NCI-H82 (cell line): ENCODE measurements around the gene CFAP90.

ENCODE experiments used
- DNase-seq: peaks from one replicate; lab custom pipeline; 2025; lab: John Stamatoyannopoulos, UW

The CFAP90 gene

GRCh38 chr5:7822449-7822848 lies 28.5 kb downstream of the CFAP90 start:
- no peak for DNase-seq

DNA sequence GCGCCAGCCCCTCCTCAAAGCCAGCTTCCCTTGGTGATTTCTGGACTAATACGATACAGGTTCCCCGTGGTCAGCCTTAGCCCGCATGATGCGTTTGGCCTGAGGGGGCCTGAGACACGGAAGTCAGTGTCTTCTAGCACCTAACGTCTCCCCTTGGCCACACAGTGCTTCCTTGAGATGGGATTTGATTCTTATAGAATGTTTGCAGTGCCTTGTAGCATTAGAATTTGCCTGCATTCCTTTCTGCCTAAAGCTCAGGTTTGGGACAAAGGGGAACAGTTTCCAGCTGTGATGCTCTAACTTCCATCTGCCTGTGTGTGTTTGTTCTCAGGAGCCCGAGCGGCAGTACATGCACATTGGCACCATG lies 34.4 kb downstream of the CFAP90 start:
- DNase-seq, result no peak

GRCh38 chr5:7815892-7816534 lies 34.9 kb downstream of the CFAP90 start:
- peak; percentile 90 for DNase-seq

DNA sequence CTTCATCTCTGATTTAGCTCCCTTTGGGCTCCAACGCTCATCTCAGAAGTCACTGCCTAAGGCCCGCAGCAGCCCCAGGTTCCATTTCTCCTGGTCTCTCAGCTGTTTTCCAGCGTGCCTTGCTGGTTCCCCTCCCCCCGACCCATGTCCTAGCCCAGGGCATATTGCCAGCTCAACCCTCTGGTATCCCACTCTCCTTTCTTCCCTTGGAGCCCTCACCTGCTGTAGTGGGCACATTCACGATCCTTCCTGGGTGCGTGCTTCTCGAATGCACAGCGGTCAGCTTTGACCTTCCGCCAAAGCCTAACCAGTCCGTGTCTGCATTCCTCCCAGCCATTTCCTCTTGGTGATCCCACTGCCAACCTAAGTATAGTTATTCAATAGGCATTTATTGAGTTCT lies 36.1 kb downstream of the CFAP90 start:
- DNase-seq, result no peak

GRCh38 chr5:7813576-7813975 lies 37.4 kb downstream of the CFAP90 start:
- DNase-seq, result no peak

- DNase-seq, result no peak
Measured at GRCh38 chr5:7813007-7813406, 37.9 kb downstream of the CFAP90 start.

GRCh38 chr5:7811715-7812114 lies 39.2 kb downstream of the CFAP90 start:
- DNase-seq, result no peak

DNA sequence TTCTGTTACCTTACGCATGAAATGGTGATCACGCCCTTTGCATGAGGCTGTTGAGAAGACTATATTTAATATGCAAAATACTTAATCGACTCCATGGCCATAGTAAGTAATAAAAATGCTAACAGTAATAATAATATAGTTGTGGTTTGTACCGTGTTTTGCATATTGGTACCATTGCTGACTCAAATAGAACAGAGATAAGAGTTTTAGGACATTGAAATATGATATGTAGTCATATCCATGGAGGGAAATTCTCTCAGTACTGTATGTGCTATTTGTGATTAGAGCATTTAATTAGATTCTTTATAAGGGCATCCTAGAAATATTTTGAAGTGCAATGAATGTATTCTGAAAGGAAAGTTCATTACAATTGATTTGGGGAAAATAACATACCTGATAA lies 41.9 kb downstream of the CFAP90 start:
- DNase-seq, result no peak

DNA sequence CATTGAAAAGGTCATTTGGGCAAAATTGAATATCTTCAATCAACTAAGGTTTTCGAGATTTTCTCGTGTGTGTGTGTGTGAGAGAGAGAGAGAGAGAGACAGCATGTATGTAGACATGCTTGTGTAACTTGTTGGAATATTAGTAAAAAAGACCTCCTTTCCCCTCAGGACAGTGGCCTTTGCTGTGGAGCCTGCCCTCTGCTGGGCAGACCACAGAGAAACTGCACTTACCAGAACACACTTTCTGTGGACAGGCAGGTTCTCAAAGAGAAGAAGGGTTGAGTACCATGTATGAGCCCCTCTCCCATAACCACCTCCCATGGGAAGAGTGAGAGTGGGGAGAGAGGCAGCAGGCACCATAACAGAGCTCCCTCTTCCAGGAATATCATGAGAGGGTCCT lies 45.6 kb downstream of the CFAP90 start:
- DNase-seq, result no peak

- no peak for DNase-seq
Measured at GRCh38 chr5:7803937-7804336, 47.0 kb downstream of the CFAP90 start.

- DNase-seq, result no peak
Measured at GRCh38 chr5:7802855-7803254, 48.1 kb downstream of the CFAP90 start.

GRCh38 chr5:7801891-7802614 lies 48.9 kb downstream of the CFAP90 start:
- DNase-seq, result peak; percentile 1

DNA sequence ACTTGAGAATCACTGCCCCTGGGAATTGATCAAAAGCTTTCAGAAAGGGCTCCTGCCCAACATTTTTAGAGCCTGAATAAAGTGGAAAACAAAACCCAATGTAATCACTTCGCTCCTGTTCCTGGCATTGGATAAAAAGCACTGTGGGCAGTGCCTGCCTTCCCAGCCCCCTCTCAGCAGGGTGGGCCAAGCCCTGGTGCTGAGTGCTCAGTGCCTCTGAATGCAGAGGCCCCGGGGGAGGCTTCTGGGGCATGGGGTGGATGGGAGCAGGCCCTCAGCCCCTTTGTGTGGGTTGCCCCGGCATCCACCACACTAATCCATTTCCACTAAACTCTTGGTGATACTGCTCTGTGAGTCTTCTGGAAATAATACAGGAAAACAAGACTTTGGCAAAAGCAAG lies 55.6 kb downstream of the CFAP90 start:
- no peak for DNase-seq

GRCh38 chr5:7794823-7795222 lies 56.1 kb downstream of the CFAP90 start:
- no peak for DNase-seq

- no peak for DNase-seq
Measured at GRCh38 chr5:7794311-7794710, 56.6 kb downstream of the CFAP90 start.

GRCh38 chr5:7793895-7794294 lies 57.0 kb downstream of the CFAP90 start:
- DNase-seq, result no peak

DNA sequence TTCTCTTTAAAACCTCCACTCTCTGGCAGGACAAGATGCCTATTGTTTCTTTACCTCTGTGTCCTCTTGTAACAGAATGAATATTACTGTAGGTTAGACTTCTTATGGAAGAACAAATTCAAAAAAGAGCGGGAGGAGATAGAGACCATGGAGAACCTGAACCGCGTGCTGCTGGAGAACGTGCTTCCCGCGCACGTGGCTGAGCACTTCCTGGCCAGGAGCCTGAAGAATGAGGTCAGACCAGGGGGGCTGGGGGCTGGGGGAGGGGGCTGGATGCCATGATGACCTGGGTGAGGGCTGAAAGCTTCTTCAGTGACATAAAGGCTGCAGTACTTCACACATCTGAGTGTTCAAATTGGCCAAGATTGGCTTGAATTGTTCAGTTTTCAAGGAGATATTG lies 61.4 kb downstream of the CFAP90 start:
- no peak for DNase-seq

DNA sequence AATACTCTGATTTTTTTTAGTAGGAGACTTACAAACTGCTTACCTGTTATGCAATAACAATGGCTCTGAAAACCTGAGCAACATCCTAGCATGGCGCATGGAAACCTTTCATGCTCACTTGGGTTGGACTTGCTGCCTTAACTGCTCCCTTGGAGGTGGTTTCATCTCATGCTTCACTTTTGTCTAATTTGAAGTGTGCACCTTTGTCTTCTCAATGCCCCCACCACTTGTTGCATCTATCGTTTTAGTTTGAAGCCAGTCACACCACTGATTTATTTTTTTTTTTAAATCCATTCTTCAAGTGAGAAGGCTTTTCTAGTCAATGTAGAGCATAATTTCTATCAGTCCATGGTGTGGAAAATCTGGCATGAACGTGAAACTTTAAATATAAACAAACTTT lies 63.2 kb downstream of the CFAP90 start:
- DNase-seq, result no peak

DNA sequence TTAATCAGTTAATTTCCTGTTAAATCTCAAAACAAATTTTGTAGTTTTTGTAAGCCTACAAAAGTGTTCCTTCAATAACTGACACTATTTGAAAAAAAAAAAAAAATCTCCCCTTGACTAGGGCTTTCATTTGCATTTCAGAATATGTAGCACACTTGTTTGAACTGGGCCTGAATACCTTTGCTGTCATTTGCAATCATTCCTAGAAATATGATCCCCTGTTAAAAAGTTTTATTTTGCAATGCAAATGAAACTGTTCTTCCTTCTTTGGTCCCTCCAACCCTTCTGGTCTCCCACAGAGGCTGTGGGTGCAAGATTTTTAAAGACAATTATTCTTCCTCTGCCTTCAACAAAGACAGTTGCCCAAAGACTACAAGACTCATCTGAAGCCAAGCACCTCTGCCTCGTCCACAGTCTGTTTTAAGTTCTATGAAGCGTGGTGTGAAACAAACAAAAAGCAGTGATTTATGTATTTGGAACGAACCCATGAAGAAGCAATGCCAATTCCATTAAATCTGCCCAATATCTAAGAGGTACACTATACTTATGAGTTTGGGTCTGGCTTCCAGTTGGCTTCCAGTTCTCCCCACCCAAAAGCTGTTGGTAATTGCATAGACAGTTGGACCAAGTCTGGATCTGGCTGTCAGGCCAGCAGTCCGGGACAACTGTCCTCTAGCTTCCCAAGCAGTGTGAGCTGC lies 66.1 kb downstream of the CFAP90 start:
- DNase-seq, result no peak

- no peak for DNase-seq
Measured at GRCh38 chr5:7781899-7782298, 69.0 kb downstream of the CFAP90 start.
